GM21423 (cell line): ENCODE data around the gene WDR17.

ENCODE experiments used
- ATAC-seq: cut with Tn5 transposase; IDR thresholded peaks from one replicate; pipeline ENCODE4 v1.9.1; 2021; ENCODE audit warnings: mild to moderate bottlenecking, moderate library complexity; ENCODE audit not compliant: unreplicated experiment

The WDR17 gene

DNA sequence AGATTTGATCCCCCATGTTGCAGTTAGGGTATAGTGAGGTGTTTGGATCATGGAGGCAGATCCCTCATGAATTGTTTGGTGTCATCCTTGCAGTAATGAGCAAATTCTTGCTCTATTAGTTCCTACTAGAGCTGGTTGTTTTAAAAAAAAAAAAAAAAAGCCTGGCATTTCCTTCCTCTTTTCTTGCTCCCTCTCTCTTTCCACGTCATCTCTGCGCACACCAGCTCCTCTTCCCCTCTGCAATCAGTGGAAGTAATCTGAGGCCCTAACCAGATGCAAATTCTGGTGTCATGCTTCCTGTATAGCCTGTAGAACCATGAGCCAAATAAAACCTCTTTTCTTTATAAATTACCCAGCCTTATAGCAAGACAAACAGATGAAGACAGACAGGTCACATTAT, 24.5 kb downstream of the WDR17 start:
- peak; percentile 87 for ATAC-seq

DNA sequence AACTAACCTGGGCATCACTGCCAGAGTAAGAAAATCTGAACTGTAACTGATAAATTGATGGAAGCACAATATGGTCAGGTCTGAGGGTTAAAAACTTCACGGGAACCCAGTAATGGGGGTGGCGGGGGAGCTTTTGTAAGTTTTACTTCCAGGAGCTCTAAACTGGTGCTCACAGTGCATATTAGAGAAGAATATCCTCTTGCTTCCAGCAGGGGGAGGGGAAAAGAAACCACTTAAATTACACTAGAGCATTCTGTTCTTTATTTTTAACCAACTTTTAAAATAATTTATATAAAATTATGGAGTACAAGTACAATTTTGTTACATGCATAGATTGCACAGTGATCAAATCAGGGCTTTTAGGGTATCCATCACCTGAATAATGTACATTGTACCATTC, 33.7 kb downstream of the WDR17 start:
- no peak for ATAC-seq

DNA sequence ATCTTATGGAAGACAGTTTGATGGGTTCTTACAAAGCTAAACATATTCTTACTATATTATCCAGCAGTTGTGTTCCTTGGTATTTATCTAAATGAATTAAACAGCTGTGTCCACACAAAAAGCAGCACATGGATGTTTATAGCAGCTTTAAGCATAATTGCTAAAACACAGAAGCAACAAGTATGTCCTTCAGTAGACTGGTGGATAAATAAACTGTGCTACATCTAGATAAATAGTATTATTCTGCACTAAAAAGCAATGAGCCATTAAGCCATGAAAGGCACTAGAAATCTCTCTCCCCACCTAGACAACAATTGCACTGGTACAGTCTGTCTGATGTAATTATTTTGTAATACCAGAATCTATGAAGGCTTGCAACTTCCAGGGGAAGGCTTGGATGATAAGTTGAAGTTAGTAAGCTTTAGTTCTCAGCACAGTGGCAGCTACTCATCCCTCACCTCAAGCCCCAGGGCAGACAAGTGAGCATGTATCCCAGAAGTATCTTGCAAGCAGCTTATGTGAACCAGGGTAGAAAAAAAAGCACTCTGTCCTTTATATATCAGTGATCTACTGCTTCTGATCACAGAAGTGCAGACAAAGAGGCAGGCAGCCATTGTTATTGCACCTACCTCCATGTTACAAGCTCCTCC, 36.9 kb downstream of the WDR17 start:
- ATAC-seq, result no peak

DNA sequence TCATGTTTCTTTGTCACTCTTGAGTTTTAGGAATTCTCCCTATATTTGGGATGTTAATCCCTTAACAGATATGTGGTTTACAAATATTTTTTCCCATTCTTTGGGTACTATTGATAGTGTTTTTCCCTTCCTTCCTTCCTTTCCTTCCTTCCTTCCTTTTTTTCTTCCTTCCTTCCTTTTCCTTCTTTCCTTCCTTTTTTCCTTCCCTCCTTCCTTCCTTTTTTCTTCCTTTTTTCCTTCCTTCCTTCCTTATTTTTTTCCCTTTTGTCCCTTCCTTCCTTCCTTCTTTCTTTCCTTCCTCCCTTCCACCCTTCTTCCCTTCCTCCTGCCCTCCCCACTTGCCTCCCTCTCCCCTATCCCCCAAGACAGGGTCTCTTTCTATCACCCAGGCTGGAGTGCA, 42.1 kb downstream of the WDR17 start:
- no peak for ATAC-seq

DNA sequence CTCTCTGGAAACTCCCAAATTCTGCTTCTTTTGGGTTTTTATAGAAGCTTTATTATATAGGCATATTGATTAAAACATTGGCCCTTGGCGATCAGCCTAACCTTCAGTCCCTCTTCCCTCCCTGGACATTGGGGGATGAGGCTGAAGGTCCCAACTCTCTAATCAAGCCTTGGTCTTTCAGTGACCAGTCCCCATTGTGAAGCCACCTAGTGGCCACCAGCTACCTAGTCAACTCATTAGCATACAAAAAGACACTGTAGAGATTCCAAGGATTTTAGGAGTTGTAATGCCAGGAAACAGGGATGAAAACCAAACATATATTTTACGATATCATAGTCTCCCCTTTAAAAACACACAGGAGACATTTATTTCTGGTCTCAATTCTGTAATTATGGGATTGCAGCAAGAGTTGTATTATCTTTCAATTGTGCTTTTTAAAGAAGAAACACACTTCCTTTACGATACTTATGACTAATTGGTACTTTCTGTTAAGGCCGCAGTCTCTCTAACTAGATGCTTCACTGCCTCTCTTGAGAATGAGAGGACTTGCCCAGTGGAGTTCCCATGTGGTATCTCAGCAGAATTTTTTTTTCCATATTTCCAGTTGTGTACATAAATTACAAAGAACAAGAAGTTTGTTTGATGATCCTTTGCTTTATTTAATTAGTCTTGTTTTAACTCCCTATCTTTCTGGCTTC, 58.2 kb downstream of the WDR17 start:
- peak; percentile 100 for ATAC-seq

DNA sequence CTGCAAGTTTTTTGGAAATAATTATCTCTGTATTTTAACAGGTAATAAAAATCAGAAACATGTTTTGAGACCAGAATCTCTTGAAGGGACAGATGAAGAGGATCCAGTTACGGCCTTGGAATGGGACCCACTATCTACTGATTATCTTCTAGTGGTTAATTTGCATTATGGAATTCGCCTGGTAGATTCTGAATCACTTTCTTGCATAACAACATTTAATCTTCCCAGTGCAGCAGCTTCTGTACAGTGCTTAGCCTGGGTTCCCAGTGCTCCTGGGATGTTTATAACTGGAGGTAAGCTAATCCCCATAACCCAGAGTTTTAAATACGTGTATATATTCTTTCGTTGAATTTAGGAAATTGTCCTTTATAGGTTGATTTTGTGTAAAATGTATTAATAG, 59.4 kb downstream of the WDR17 start:
- ATAC-seq, result no peak

DNA sequence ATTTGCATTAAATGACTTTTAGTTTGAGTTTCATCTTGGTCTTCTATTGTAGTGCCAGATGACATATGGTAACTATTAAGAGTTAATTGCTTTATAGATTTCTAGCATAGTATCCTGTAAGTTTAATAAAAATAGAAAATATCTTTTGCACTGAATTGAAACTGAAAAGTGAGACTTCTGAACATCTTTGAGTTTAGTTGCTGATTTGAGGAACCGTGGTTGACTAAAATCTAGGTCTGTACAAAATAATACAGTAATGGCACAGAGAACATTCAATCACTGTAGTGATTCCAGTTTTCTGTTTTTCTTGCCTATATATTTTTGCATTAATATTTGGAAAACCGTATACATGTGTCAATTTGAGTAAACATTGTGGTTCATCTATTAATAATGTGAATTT, 69.0 kb downstream of the WDR17 start:
- ATAC-seq, result no peak

DNA sequence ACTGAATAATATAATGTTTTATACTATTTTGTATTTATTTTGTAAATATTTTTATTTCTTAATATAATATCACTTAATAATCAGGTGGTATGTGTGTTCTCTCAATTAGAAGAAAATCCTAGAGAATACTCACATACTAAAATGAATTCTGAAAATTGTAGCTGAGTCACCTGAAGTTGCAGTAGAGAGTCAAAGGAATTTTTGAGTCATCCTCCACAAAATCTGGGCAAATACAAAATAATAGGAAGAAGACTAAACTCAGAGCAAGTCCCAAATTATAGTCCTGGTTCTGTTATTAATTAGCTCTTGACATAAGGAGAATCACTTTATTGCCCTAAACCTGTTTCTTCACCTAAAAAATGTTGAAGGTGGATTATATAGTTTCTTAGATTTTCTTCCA, 72.0 kb downstream of the WDR17 start:
- no peak for ATAC-seq

DNA sequence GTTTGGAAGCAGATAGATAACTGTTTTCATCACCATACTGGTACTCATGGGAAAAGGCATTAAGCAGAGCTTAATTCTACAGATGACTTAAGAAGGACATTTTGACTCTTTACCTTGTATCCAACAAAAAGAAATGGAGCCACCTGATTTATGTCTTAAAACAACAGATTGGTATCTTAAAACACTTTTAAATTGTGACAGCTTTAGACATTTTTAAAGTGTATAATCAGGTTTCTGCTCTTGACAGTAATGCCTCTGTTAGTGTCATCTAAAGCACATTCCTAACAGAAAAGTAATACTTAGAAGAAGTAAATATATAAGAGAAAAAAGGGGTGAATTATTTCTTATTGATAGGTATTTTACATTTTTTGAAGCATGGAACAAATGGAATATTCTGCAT, 73.9 kb downstream of the WDR17 start:
- no peak for ATAC-seq

DNA sequence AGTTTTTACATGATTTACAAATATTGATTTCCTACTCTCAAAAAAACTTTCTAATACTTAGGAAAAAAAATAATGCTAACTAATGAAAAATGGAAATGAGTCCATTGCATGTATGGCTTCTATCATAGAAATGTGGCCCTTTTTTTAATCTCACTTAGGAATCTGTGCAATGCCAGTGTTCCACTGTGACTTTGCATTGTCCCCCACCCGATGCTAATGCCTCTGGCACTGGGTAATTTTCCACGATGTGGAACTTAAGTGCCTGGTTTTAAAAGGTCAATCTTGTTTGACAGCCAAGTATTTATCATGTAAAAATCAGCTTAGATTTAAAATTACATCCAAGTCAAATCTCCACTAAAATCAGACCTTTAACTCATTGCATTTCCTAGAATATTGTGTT, 76.6 kb downstream of the WDR17 start:
- no peak for ATAC-seq

DNA sequence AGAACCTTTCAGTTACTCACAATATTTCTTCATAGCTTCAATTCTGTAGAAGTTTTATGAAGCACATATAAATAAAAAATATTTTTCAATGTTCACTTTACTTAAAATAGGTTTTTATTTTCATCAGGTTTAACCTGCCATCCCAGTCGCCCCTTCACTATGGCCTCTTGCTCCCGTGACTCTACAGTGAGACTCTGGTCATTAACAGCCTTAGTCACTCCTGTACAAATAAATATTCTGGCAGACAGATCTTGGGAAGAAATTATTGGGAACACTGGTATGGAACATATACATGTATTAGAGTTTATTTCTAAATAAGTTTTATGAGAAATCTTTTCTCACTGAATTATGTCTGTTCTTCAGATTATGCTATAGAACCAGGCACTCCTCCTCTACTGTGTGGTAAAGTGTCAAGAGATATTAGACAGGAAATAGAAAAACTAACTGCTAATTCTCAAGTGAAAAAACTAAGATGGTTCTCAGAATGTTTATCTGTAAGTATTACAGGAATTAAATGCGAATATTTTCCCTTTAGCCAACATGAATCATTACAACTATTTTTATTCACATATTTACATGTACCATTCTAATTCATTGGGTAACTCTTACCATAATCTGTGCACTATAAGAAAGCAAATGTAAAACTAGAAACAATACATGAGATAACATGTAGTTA, 84.2 kb downstream of the WDR17 start:
- no peak for ATAC-seq

DNA sequence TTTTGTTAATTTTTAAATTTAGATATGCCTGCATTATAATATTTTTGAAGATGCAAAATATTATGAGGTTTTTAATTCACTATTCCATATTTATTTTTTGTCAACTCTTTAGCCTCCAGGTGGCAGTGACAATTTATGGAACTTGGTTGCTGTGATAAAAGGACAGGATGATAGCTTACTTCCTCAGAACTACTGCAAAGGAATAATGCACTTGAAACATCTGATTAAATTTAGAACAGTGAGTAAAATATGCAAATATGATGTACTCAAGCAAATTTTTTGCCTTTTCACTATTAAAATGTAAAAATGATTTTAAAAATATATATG, 84.7 kb downstream of the WDR17 start:
- no peak for ATAC-seq

DNA sequence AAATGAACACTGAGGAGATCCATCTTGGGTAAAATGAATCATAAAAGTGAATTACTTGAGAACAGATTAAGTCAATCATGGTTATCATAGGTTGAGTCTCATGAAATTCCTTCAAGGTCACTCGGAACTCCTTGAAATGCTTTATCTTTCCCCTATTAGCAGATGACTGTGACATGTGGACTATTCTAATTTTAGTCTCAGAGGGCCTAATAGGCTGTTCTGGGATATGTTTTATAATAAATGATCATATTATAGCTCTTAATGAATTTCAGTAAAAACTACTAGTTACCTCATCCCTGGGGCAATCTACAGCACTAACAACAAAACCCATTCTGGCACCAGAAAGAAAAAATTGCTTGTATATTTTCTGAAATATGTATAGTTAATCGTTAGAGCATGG, 85.1 kb downstream of the WDR17 start:
- ATAC-seq, result no peak

DNA sequence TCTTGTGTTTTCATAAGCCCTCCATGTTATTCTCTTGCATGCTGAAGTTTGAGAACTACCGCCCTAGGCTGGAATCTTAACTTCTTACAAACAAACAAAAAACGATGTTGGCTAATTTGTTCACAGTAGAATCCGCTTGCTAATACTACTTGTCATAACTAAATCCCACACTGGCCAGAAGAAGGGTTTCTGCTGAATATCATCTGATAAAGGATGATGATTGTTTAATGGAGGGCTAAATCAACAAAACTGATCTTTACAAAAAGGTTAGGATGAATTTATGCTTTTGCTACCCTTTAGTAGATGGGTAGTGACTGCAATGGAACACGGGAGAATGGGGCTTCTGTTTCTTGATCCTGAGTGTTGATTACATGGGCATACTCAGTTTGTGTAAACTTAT, 87.5 kb downstream of the WDR17 start:
- no peak for ATAC-seq

DNA sequence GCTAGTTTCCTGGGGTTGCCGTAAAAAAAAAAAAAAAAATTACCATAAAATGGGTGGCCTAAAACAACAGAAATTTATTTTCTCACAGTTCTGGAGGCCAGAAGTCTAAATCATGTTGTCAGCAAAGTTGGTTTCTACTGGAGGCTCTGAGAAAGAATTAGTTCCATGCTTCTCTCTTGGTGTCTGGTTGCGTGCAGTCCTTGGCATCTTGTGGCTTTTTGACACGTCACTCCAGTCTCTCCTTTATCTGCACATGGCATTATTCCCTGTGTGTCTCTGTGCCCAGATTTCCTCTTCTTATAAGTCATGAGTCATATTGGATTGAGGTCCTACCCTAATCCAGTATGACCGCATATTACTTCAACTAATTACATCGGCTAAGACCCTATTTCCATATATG, 91.0 kb downstream of the WDR17 start:
- ATAC-seq, result no peak

DNA sequence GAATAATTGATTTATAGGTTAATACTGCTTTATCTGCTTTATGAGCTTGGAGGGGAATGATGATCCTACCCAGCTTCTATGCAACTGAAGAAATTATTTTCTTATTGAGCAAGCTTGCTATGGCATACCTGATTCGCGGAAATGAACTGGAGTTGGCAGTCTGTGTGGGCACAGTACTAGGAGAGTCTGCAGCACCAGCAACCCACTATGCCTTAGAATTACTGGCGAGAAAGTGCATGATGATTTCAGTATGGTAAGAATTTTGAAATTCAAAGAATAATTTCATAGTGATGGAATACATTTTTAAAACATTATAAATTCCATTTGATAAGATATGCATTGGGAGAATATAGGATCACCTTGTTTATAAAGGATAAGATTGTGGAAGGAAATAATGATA, 97.4 kb downstream of the WDR17 start:
- no peak for ATAC-seq

DNA sequence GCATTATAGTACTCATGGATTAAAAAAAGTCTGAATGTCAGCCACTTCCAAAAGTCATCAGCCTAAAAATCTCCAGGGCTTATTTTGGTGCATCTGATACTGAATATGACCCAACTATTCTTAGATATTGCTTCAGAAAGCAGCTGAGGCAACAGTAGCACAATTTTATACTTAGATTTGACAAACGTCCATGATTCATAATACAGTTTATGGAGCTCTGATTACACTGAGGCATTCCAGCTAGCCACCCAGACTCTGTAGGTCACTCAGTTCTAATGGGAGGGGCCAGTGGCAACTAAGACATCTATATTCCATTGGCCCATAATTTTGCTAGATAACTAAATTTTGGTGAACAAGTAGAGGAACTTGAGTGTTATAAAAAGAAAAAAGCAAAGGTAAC, 119.4 kb downstream of the WDR17 start:
- no peak for ATAC-seq

DNA sequence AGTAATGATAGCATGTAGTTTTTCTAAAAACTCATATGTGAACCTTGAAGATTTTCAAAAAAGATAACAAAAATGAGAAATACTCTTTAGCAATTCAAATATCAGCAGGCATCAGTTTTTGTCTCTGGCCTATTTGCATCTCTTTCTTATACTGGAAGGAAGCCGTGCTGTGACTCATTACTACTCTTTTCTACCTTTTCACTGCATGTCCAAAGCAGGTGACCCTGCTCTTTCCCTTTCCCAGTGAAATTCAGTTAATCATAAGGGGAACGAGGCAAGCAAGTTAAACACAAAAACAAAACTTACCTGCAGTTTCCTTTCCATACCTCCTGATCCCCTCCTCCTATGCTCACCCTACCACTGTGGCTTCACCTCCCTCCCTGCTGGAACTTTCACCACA, 120.4 kb downstream of the WDR17 start:
- ATAC-seq, result no peak

DNA sequence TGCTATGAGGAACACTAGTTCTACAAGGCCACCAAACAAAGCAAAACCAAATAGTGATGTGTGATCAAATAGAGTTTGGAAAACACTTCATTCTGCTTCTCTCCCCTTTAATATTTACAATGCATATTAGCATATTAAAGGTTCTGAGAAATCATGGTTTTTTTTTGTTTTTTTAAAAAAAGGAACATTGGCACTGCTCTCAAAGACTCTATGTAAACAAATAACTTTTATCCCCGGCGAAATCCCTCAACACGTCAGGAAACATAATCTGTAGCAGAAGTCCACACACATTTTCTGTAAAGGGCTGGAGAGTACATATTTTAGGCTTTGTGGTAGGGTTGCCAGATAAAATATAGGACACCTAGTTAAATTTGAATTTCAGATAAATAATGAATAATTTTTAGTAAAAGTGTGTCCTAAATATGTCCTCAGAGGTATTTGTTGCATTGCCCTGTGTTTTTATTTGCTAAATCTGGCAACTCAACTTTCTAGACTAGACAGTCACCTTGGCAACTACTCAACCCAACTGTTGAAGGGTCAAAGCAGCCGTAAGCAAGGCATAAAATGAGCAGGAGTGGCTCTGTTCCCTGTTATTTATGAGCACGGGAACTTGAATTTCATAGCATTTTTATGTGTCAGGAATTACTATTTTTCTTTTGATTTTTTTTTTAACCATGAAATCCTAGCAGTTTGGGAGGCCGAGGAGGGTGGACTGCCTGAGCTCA, 121.2 kb downstream of the WDR17 start:
- ATAC-seq, result no peak

DNA sequence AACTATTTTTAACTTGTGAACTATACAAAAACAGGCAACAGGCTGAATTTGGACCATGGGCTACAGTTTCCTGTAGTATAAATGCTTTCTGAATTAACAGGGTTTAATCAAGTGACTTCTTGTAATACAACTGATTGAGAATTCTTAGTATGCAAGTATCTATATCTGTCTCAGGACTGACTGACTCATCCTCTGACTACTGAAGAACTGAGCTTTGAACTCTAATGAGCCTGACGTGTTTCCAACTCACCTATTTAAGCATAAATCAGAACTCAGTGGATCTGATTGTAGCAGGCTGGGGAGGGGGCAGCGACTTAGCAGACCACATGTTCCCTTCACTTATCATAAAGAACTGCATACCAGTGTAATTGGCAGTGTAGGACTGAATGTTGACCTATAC, 122.0 kb downstream of the WDR17 start:
- no peak for ATAC-seq

DNA sequence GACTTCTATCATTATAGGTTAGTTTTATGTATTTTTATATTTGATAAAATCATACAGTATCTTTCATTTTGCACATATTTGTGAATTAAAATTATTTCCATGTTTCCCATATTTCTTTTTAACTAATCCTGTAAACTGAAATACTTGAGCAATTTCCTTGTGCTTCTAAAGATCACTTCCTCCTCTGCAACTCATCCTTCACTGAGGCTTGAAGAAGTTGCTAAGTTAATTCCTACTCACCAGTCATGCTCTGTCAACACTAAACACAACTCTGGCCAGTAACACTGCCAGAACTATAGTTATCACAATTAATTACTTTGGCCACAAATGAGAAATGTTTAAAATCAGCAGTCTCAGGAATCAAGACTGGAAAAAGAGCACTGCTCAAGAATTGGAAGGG, 123.0 kb downstream of the WDR17 start:
- no peak for ATAC-seq
